Posterior vena cava (tissue), 2 donors: ENCODE data around the gene ARRDC4. TPM values are rescaled to one million over a fixed set of nuclear protein-coding genes. Genes with fewer than 3 reads are reported as not detected.
"Not testable (repeated sequence)": the region's sequence is repeated elsewhere in the genome, so short reads cannot be mapped to it uniquely, and the experiment has no call there.

Source experiments
- DNase-seq: peaks from one replicate; pipeline ENCODE4 v3.0.0-alpha.2; 2020; ENCODE audit warnings: low spot score
- intact Hi-C, 2 donors: fragments of 100-400 bp; cut with DNase I; formaldehyde crosslinking; loops; one replicate each; pipeline versions ENCODE4 v1.14.1 to v1.14.2; 2022 to 2023
- total RNA-seq, 2 donors: library from RNA; stranded (reverse); fragmentation: NEBNext Ultra II Directional; extraction: Animal tissue kit (Norgen Biotek cat#: 25700); gene quantifications; one replicate each; pipeline ENCODE4 v1.2.1, GENCODE V29; 2021
- donor health status: DM: yes; HTN: yes; CAD: no.
- donor health status: DM: yes; HTN: yes; CAD: no.

ARRDC4 gene
- total RNA-seq, 2 donors from 2014 or later: 37.9 to 43.6 TPM

- intact Hi-C loops: no loop called here
- peak; percentile 87 for DNase-seq
These were observed 808 bp downstream of the ARRDC4 start for GRCh38 chr15:97961067-97961954.

DNA sequence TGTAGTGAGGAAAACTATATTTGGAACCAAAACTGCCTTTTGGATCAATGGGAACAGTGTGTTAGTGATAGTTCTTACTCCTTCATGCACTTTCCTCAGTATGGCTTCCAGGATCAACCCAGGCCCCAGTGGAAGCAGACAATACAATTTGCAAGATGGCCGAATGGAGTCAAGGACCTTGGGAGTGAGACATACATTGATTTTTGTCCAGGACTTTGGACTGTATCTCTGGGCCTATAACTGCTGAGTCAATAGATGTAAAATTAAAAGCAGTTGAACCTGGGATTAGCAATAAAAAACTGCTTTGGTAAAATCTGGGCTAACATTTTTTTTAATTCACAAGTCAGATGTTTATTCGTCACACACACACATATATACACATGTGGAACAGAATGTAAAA is 1.8 kb downstream of the ARRDC4 start:
- DNase-seq: no peak
- intact Hi-C loops: no loop called here

DNA sequence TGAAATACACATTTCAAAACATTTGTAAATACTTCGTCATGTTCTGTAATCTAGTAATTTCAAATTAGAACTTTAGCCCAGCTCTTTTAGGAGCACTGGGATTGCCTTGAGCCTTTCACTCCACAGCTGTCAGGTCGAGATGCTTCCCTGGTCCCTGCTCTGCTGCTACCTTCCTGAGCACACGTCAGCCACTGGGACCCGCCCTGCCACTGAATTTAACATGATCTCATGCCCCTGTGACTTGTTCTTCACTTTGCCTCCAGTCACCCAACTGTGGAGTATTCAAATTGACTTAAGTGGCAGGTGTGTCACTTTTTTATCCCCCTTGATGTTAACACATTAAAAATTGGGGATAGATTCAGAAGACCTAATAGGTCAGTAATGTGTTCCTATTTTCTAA is 3.3 kb downstream of the ARRDC4 start:
- intact Hi-C loops: no loop called here
- no peak for DNase-seq

- intact Hi-C loops: no loop called here
- no peak for DNase-seq
These were observed 5.7 kb downstream of the ARRDC4 start for GRCh38 chr15:97966246-97966645.

- intact Hi-C loops: no loop called here
- no peak for DNase-seq
These were observed 6.6 kb downstream of the ARRDC4 start for GRCh38 chr15:97966924-97967620.

GRCh38 chr15:97967881-97968280 is 7.4 kb downstream of the ARRDC4 start:
- no peak for DNase-seq
- intact Hi-C loops: no loop called here

- no peak for DNase-seq
- intact Hi-C loops: no loop called here
These were observed 7.9 kb downstream of the ARRDC4 start for GRCh38 chr15:97968380-97968779.

GRCh38 chr15:97972366-97972765 is 11.9 kb downstream of the ARRDC4 start:
- no peak for DNase-seq
- intact Hi-C loops: no loop called here

GRCh38 chr15:97976129-97976528 is 15.6 kb downstream of the ARRDC4 start:
- intact Hi-C loops: no loop called here
- no peak for DNase-seq

DNA sequence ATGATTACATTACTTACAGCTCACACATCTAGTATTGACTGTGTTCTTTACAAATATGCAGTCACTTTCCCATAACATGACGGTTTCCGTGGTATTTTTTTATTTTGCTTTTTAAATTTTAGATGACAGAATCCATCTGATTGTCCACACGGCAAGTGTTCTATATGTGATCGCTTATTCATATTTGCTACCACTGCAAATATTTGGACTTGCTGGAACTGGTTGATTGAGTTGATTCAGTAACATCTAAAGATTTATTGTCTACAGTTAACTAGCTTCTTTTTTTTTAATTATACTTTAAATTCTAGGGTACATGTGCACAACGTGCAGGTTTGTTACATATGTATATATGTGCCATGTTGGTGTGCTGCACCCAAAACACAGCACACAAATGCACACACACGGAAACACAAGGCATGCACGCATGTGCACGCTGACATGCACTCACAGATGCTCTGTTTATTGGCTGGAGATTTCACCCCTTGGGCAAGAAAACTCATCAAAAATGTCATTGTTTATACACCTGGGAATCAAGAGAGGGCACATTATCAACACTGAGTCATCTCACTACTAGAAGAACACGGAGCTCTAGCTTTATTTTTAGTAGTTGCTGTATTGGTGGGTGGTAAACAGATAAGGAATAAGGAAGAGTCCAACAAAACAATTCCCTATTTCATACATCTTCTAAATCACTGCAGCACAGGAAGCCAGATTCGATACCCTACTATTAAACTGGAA is 16.4 kb downstream of the ARRDC4 start:
- intact Hi-C loops: no loop called here
- no peak for DNase-seq

GRCh38 chr15:97977734-97978133 is 17.2 kb downstream of the ARRDC4 start:
- intact Hi-C loops: no loop called here
- no peak for DNase-seq

- intact Hi-C loops: no loop called here
- DNase-seq: no peak
These were observed 18.1 kb downstream of the ARRDC4 start for GRCh38 chr15:97978401-97979139.

- no peak for DNase-seq
- intact Hi-C loops: no loop called here
These were observed 18.6 kb downstream of the ARRDC4 start for GRCh38 chr15:97979140-97979520.

DNA sequence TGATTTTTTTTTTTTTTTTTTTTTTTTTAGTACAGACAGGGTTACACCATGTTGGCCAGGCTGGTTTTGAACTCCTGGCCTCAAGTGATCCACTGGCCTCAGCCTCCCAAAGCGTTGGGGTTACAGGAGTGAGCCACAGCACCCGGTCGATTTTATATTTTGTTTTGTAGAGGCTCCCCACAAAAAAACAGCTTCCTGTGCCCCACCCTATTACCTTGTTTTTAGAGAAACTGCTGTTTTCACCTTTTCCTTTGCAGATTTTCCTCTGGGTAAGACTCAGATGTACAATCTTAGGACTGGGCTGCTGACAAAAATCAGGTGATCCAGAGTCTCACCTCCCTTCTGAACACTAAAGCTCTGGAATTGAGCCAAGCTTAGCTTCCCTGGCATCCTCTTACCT is 20.6 kb downstream of the ARRDC4 start:
- DNase-seq: no peak
- intact Hi-C loops: loop anchor here in 1 of 2 donors (2.0 kb wide), 1 partner anchor 78 kb away; no protein-coding TSS in a partner anchor

DNA sequence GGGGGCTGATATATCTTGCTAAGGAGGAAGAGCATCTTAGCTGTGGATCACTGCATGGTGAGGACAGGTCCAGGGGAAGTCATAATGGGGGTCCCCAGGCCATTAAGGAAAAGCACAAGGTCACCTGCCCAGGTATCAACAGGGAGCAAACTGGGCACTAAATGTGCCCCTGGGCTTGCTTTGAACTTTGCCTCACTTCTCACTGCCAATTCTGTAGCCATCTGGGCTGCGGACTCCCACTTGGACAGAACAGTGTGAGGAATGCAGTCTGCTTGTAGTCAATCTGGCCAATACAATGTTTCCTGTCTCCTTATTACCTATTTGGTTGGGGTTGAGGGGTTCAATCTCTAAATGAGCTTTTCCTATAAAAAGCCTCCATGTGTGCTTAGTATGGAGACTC is 21.3 kb downstream of the ARRDC4 start:
- DNase-seq: no peak
- intact Hi-C loops: loop anchor here in 1 of 2 donors (2.0 kb wide), 1 partner anchor 77 kb away; no protein-coding TSS in a partner anchor

DNA sequence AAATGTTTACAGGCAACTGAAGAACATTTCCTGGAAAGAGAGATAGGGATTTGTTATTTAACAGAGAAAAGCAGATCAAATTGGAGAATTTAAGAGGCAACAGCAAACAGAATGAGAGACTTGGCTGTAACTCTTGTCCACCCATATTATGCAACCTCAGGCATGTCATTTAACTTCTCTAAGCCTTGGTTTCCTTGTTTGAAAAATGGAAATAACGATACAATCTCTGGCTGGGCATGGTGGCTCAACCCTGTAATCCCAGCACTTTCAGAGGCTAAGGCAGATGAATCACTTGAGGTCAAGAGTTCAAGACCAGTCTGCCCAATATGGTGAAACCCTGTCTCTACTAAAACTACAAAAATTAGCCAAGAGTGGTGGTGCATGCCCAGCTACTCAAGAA is 23.7 kb downstream of the ARRDC4 start:
- intact Hi-C loops: no loop called here
- no peak for DNase-seq

DNA sequence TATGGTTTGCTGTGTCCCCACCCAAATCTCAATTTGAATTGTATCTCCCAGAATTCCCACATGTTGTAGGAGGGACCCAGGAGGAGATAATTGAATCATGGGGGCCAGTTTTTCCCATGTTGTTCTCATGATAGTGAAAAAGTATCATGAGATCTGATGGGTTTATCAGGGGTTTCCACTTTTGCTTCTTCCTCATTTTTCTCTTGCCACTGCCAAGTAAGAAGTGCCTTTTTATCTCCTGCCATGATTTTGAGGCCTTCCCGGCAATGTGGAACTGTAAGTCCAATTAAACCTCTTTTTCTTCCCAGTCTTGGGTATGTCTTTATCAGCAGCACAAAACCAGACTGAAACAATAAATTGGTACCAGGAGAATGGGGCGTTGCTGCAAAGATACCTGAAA is 25.5 kb downstream of the ARRDC4 start:
- intact Hi-C loops, DNase-seq: not testable (repeated sequence)

- intact Hi-C loops: no loop called here
- DNase-seq: no peak
These were observed 26.3 kb downstream of the ARRDC4 start for GRCh38 chr15:97986781-97987180.

GRCh38 chr15:97989299-97989698 is 28.8 kb downstream of the ARRDC4 start:
- no peak for DNase-seq
- intact Hi-C loops: no loop called here
